SU-DHL-6 (cell line): ENCODE results near the gene CLIP4.

Source experiments
- CTCF ChIP-seq: fragments of 200-600 bp; sonication (generic); IDR thresholded peaks from one replicate; pipeline ENCODE4 v1.5.1; 2017; ENCODE audit warnings: antibody characterized with exemption, mild to moderate bottlenecking, low read length, moderate library complexity; ENCODE audit not compliant: insufficient read depth, poor library complexity, severe bottlenecking
- EZH2phosphoT487 ChIP-seq: fragments of 200-600 bp; sonication (generic), shearing (Covaris generic); conservative IDR thresholded peaks from 2 replicates; pipeline ENCODE4 v1.6.1; 2018; ENCODE audit warnings: mild to moderate bottlenecking, antibody characterized with exemption, low read length, moderate library complexity, mixed read lengths

GRCh38 chr2:29129586-29130281 is 14.5 kb downstream of the CLIP4 start:
- TF ChIP-seq CTCF (no peak), EZH2phosphoT487 (no peak)
